GM23248 (cell line): ENCODE data around the gene MBNL1.

Source experiments
- EZH2 ChIP-seq: fragments of 200-600 bp; sonication (generic); IDR thresholded peaks from 2 replicates; pipeline ENCODE4 v1.6.1; 2018; ENCODE audit warnings: antibody characterized with exemption, mild to moderate bottlenecking; ENCODE audit not compliant: insufficient read depth, poor library complexity, severe bottlenecking
- EZH2phosphoT487 ChIP-seq: fragments of 200-600 bp; sonication (generic); IDR thresholded peaks from 2 replicates; pipeline ENCODE4 v1.6.1; 2018; ENCODE audit warnings: antibody characterized with exemption, moderate library complexity, mild to moderate bottlenecking, low read depth; ENCODE audit not compliant: insufficient read depth

- TF ChIP-seq EZH2phosphoT487 = no peak
- TF ChIP-seq EZH2 = no peak
Observed at GRCh38 chr3:152226176-152226575, 42.6 kb upstream of the MBNL1 start.
